Nephron (organoid): ENCODE results near the gene GPR176.

ENCODE experiments used
- H3K27ac Mint-ChIP-seq, 3 experiments: 2 replicates each; pipeline ENCODE4 v1.8.0; 2020; ENCODE audit warnings: mixed read lengths in 3 of 3, mild to moderate bottlenecking in 2 of 3, moderate library complexity in 1 of 3
- H3K27me3 Mint-ChIP-seq: 2 replicates; pipeline ENCODE4 v1.8.0; 2021; ENCODE audit warnings: low read depth, mild to moderate bottlenecking, moderate library complexity, mixed read lengths
- H3K36me3 Mint-ChIP-seq: 2 replicates; pipeline ENCODE4 v1.8.0; 2020; ENCODE audit warnings: low read depth, mixed read lengths
- H3K4me1 Mint-ChIP-seq: 2 replicates; pipeline ENCODE4 v1.8.0; 2020; ENCODE audit warnings: mixed read lengths
- H3K4me3 Mint-ChIP-seq, 3 experiments: 2 replicates each; pipeline ENCODE4 v1.8.0; 2020; ENCODE audit warnings: mild to moderate bottlenecking in 3 of 3, mixed read lengths in 3 of 3, moderate library complexity in 2 of 3
- H3K9me3 Mint-ChIP-seq: 2 replicates; pipeline ENCODE4 v1.8.0; 2020; ENCODE audit warnings: mixed read lengths
- TF ChIP-seq, protein P1 (sequence below), 3 experiments: fragments of 200-600 bp; sonication (generic); IDR thresholded peaks; one replicate each; pipeline ENCODE4 v1.5.0; 2021; ENCODE audit warnings: antibody characterized with exemption in 3 of 3; ENCODE audit not compliant: unreplicated experiment in 3 of 3

GPR176 gene

DNA sequence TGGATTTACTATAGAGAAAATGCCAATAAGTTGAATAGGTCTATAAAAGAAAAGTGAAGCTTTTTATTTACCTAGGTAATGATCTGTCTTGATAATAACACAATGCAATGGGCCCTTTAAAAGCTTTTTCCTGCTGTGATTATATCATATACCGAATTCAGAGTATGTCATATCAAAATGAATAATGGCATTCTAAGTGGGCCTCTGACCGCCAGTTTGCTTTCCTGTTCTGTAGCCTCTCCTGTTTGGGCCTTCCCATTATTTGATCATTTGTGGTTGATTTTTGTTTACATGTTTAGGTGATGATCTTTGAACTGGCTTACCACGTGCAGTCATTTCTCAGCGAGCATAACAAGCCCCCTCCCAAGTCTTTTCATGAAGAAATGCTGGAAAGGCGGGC, 28.8 kb upstream of the GPR176 start:
- Mint-ChIP-seq H3K27ac (no peak overlapping the region), H3K4me1 (peaks cover 6% of the 10 kb centered on the region), H3K9me3 (peaks cover 2% of the 10 kb centered on the region), H3K4me3 (no peak overlapping the region), H3K27me3 (peaks cover 4% of the 10 kb centered on the region), H3K36me3 (peaks cover 76% of the 10 kb centered on the region)
- TF ChIP-seq, protein P1, sequence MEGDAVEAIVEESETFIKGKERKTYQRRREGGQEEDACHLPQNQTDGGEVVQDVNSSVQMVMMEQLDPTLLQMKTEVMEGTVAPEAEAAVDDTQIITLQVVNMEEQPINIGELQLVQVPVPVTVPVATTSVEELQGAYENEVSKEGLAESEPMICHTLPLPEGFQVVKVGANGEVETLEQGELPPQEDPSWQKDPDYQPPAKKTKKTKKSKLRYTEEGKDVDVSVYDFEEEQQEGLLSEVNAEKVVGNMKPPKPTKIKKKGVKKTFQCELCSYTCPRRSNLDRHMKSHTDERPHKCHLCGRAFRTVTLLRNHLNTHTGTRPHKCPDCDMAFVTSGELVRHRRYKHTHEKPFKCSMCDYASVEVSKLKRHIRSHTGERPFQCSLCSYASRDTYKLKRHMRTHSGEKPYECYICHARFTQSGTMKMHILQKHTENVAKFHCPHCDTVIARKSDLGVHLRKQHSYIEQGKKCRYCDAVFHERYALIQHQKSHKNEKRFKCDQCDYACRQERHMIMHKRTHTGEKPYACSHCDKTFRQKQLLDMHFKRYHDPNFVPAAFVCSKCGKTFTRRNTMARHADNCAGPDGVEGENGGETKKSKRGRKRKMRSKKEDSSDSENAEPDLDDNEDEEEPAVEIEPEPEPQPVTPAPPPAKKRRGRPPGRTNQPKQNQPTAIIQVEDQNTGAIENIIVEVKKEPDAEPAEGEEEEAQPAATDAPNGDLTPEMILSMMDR (IDR thresholded peaks at IDR 0.05; ENCODE audit: unreplicated experiment in 3 of 3), result no peak

DNA sequence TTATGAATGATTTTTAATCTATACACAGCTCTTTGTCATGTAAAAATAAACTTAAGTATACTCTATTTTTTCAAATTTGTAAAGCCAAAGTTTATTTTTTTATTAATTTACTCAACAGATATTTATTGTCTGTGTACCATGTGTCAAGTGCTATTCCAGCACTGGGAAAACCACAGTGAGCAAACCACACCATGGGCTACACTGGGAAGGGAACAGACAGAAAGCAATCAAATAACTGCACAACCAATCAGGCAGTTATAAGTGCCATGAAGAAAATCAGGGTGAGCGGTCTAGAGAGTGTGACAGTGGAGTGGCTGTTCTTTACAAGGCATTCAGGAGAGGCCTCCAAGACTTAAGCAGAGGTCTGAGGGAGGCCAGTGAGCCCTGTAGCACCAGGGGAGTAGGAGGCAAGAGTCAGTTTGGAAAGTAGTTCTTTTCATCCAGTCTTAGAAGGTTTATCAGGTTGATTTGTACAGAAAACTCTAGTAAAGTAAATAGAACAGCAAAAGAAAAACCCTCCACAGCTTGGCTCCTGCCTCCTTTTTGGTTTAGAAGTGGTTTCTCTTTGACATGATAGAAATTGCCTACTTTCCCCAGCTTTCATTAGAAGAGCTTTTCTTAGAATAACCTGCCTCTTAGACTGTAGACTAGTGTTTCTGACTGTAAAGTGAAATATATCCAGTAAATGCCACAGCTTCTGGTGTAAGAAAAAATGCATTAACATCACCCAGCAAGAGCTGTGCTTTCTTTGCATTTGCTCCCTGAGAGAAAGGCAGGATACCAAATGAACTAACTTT, 27.5 kb upstream of the GPR176 start:
- TF ChIP-seq, protein P1 (IDR thresholded peaks at IDR 0.05; ENCODE audit: unreplicated experiment in 3 of 3), result no peak
- Mint-ChIP-seq H3K36me3 (peaks cover 81% of the 10 kb centered on the region), H3K4me1 (peaks cover 9% of the 10 kb centered on the region), H3K27me3 (peaks cover 4% of the 10 kb centered on the region), H3K4me3 (no peak overlapping the region), H3K27ac (no peak overlapping the region), H3K9me3 (peaks cover 2% of the 10 kb centered on the region)

DNA sequence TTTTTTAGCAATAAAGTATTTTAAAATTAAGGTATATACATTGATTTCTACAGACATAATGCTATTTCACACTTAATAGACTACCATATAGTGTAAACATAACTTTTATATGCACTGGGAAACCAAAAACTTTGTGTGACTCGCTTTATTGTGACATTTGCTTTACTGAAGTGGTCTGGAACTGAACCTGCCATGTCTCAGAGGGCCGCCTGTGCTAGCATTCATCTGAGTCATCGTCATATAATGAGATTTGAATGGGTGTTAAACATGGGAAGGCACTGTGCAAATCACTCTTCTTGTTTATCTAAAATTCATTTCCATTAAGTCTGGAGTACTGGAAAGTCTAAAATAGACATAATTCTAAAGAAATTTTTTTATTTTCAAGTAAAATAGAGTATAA, 26.8 kb upstream of the GPR176 start:
- Mint-ChIP-seq H3K36me3 (peaks cover 77% of the 10 kb centered on the region), H3K9me3 (peaks cover 2% of the 10 kb centered on the region), H3K27ac (no peak overlapping the region), H3K4me3 (no peak overlapping the region), H3K27me3 (peaks cover 4% of the 10 kb centered on the region), H3K4me1 (peaks cover 10% of the 10 kb centered on the region)
- TF ChIP-seq, protein P1 (IDR thresholded peaks at IDR 0.05; ENCODE audit: unreplicated experiment in 3 of 3), result no peak

DNA sequence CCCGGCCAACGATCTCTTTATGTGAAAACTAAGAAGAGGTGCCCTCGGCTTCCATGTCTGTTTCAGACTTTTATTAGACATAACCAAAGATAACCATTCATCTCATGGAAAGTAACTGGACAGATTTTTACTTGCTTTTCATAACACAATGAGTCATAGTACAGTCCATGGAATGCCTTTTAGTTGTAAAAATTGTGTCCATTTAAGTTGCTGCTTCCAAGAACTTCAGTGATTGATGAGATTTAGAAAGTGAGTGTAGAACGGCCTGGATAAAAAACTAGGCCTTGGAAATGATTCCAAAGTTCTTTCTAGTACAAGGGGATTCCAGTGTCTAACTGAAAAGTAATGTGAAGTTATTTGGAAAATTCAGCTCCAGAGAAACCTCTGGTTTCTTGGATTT, 24.7 kb upstream of the GPR176 start:
- Mint-ChIP-seq H3K4me1 (peaks cover 11% of the 10 kb centered on the region), H3K9me3 (peaks cover 2% of the 10 kb centered on the region), H3K27me3 (peaks cover 4% of the 10 kb centered on the region), H3K4me3 (no peak overlapping the region), H3K36me3 (peaks cover 73% of the 10 kb centered on the region), H3K27ac (peak overlapping the region; percentile 61 to 90 (median 84))
- TF ChIP-seq, protein P1 (IDR thresholded peaks at IDR 0.05; ENCODE audit: unreplicated experiment in 3 of 3), result no peak

DNA sequence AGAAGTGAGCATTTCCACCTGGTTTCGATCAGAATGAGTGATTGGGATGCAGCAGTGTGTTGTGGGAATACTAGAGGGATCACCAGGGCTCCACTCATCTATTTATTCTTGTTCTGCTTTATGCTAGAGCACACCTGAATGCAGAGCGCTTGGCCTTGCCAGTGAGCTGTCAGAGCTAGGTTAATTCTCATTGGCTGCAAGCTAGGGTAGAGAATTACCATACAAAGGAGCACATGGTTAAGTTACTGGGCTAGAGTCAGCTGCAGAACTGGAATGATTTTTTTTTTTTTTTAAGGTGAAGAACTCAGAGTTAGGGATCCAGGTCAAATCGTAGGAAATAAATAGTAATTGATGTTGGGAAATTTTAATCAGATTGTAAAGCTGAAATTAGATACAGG, 22.7 kb upstream of the GPR176 start:
- Mint-ChIP-seq H3K27ac (peak overlapping the region in 1 of 3 experiments; percentile 59), H3K4me3 (no peak overlapping the region)

More for the DNA sequence above, 22.7 kb upstream of the GPR176 start:
- peaks cover 2% of the 10 kb centered on the region for H3K9me3 Mint-ChIP-seq
- TF ChIP-seq, protein P1 (IDR thresholded peaks at IDR 0.05; ENCODE audit: unreplicated experiment in 3 of 3), result no peak
- H3K27me3 Mint-ChIP-seq, result no peaks in the 10 kb centered on the region
- peaks cover 66% of the 10 kb centered on the region for H3K36me3 Mint-ChIP-seq
- H3K4me1 Mint-ChIP-seq, result peaks cover 24% of the 10 kb centered on the region
